ENCODE results near the gene LRRC49.
"Not testable (repeated sequence)": the region's sequence is repeated elsewhere in the genome, so short reads cannot be mapped to it uniquely, and the experiment has no call there.

LRRC49 gene

DNA sequence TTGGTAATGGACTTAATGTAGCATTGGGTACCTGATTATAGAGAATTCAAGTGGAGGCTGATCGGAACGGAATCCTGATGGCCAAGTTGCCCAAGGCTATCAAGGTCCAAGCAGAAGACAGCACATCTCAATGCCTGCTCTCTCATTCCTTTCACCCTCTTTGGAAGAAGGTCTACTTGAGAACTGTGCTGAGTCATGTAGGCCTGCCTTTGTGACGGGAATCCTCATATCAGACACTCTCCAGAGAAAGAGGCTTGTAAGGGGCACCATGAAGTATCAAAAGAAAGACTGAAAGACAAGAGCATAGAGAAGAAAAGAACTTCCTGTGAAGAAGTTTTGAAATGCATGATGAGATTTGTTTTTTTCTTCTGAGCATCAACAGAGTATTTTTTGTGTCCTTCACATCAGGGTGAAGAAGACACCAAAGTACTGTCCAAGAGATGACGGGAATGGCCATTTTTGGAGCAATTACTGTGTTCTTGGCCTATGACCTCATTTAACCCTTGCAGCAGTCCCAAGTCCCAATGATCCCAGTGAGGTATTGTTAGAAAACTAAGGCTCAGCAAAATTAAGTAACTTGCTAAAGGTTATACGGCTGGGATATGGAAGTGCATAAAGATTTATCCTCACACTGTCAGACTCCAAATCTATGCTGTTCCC, 25.5 kb upstream of the LRRC49 start:
- no peak for DNase-seq

- peak in 6 of 51 donors; percentile 25 to 54 (median 36) for DNase-seq
Measured at GRCh38 chr15:70867911-70868467, 24.6 kb upstream of the LRRC49 start.

DNA sequence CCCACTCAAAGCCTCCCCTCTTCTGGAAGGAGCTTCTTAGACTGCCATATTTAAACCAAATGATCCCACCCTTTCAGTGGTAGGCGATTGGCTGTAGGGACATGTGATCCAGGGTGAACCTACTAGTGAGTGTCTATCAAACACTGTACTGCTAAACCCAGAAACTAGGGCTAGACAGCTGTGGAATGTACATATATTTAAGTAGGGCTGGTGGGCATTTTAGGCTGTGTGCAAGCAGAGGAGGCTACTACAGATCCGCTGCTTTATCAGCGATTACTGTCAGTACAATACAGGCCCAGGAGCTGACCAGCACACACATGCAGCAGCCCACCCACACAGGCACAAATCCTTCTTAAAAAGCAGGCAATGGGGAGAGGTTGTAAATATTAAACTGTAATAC, 23.3 kb upstream of the LRRC49 start:
- peak in 1 of 51 donors; percentile 53 for DNase-seq

DNA sequence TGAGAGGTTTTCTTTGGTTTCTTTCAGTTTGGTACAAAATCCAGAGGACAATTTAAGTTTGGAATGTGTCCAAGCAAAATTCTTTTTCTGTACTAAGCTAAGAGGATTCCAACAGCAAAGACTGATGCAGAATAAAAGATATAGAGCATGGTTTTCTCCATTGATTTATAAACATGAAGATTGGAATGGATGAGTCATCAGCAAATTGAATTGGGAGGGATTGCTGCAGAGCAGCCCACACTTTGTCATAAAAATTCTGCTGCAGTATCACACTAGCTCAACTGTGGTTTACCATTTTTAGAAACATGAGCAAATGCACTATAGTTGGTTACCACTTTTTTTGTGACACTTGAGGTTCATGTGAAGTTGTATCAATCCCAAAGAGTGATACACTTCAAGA, 22.6 kb upstream of the LRRC49 start:
- DNase-seq = peak in 1 of 51 donors; percentile 65

DNA sequence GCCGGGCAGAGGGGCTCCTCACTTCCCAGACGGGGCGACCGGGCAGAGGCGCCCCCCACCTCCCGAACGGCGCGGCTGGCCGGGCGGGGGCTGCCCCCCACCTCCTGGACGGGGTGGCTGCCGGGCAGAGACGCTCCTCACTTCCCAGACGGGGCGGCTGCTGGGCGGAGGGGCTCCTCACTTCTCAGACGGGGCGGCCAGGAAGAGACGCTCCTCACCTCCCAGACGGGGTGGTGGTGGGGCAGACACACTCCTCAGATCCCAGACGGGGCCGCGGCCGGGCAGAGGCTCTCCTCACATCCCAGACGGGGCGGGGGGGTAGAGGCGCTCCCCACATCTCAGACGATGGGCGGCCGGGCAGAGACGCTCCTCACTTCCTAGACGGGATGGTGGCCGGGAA, 21.1 kb upstream of the LRRC49 start:
- not testable (repeated sequence) for DNase-seq

GRCh38 chr15:70873232-70874054, 19.2 kb upstream of the LRRC49 start:
- DNase-seq = no peak

DNA sequence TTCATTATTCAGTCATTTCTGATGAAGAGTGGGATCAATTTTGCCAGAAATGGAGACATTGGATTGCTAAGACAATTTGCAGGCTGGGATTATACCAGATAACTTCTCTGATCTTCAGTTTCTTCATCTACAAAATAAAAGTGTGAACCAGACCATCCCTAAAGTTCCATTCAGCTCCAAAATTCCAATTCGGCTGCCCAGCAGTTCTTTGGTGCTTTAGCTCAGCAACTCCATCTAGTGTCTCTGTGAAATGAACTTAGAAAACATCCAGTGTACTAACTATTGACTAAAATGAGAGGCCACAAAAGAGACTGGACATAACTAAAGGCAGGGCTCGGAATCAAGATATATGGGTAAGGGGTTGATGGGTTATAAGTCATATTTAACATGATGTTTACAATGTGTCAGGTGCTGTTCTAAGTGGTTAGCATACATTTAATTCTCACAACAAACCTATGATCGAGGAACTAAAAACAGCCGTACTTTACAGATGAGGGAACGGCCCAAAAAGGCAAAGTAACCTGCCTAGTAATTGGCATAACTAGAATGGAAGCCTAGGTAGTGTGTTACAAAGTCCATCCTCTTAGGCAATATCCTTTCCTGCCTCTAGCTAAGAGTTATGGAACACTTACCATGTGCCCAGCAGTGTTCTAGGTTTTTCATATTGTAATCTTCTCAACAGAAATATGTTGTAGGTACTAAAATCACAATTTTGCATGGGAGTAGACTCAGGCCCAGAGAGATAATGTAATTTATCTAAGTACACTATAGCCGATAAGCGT, 17.4 kb upstream of the LRRC49 start:
- DNase-seq = peak in 5 of 51 donors; percentile 23 to 78 (median 38)

GRCh38 chr15:70876011-70876410, 16.6 kb upstream of the LRRC49 start:
- DNase-seq = no peak

DNA sequence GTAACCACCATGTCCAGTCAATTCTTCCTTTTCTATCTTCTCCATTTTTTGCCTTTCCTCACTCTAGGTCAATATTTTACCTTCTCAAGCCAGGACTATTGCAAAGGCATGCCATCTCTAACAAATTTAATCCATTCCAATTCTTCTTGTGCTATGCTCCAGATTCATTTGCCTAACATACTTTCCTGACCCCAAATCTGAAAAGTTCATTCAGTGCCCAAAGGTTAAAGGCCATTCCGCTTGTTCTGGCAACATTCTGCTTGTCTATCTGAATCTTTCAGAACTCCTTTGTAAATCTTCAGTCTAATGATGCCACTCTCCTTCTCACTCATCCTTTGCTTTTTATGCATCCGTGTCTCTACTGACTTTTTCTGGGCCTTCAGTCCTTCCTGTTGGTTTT, 15.9 kb upstream of the LRRC49 start:
- DNase-seq = no peak

DNA sequence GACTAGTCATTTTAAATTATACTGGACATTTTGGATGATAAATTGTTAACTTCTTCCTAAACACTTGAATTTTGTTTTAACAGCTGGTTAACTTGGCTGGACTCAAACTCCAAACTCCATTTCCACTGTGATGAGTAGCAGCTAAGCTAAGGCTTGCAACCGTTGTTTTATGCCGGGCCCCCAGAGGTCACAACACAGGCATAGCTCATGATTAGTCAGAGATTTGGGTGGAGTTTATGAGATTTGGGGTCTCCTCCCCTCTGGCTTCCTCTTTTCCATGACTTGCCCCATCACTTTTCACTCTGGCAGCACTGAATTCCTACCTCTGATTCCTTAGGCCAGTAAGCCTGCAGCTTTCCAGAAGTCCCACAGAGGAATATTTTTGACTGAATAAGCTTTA, 13.2 kb upstream of the LRRC49 start:
- no peak for DNase-seq

DNA sequence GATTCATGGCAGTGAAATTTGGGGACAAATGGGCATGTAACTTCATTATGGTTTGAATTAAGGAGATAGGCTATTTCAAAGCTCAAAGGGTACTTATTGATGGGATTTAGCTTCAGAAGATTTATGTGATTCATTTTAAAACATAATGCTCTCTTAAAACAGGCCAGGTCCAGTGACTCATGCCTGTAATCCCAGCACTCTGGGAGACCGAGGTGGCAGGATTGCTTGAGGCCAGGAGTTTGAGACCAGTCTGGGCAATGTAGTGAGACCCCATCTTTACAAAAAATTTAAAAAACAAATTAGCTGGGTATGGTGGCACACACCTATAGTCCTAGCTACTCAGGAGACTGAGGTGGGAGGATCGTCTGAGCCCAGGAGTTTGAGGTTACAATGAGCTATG, 11.8 kb upstream of the LRRC49 start:
- DNase-seq = no peak

GRCh38 chr15:70882361-70882760, 10.3 kb upstream of the LRRC49 start:
- no peak for DNase-seq

DNA sequence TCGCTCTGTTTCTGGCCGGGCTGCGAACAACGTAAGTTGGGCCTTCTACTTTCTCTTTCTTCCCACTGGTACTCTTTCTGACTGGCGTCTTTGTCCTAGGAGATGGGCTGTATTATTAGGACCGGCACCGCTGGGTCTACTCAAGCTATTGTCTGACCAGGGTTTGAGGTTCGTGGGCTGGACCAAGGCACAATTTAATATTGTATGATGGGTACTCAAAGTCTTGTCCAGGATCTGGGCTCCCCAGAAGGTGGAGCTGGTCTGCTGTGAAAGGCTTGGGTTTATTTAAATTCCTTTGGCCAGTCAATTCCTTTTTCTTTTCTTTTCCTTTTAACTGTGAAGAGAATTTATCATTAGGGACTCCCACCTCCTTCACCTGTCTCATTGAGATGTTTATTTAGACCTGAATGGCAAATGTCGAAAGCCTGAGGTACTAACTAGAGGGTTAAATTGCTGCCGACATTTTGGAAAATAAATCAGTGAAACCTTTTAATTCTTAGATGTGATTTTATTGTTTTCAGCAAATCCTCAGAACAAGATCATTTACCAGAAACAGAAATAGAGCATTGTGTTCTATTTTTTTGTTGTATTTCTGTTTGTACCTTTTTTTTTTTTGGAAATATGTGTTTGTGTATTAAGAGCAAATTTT, 410 bp downstream of the LRRC49 start:
- DNase-seq = peak in 11 of 51 donors; percentile 47 to 70 (median 56)

DNA sequence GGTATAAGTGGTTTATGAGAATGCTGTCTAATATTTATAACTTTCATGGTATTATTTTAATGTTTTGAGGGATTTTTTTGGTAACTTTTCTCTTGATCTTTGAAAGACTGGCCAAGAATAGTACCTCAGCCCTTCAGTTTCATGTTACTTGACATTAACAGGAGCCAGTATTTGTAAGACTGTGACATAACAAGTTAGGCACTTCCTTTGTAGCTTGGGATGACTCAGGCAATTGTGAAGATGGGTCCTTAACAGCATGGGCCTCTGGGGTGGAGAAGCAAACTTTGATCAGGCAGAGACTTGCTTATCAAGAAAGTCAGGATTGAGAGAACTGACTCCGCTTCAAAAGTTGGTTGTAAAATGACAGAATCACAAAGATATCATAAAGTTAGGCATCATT, 9.5 kb downstream of the LRRC49 start:
- DNase-seq = no peak

DNA sequence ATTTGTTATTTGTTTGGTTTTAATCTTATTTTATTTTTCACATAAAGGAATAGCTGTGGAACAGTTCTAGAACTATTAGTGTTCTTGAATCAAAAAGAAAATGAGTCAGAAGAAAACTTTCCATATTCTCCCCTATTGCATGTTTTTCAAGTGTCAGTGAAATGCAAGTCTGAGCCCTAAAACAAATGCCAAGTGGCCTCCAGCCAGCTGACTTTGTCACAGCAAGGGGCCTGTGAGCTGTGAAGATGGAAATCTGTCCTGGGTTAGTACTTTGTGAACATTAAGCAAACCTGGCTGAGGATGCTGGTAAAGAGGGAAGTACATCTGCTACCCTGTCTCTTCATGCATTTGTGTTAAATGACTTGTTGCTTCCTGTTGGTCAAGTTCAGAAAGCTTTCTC, 14.2 kb downstream of the LRRC49 start:
- peak in 2 of 51 donors; percentile 2 to 4 for DNase-seq

GRCh38 chr15:70907784-70908471, 15.3 kb downstream of the LRRC49 start:
- DNase-seq = no peak

DNA sequence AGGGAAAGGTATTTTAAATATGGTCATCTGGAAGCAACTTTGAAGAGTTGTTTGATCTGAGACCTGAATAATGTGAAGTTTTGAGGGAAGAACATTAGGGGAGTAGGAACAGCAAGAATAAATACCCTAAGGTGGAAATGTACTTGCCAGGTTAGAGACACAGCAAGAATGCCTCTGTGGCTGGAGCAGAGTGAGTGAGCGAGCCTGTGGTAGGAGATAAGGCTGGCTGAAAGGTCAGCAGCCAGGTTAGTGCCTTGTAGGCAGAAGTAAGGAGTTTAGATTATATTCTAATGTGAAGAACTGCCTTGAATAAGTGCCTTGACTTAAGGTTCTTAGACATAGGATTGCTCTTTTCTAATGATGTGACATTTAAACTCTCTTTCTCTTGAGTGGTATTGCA, 18.3 kb downstream of the LRRC49 start:
- no peak for DNase-seq

DNA sequence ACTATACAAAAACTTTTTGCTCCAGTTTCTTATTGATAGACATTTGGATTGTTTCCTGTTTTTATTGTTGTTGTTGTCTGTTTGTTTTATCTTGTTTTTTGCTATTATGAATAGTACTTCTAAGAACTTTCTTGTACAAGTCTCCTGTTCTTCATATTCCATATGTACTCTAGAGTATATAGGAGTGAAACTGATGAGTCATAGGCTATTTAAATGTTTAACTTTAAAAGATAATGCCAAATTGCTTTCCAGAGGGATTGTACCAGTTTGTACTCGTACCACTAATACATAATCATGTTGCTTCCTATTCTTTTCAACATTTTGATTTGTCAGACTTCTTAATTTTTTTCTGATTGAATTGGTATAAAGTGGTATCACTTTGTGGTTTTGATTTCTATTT, 19.6 kb downstream of the LRRC49 start:
- no peak for DNase-seq

- DNase-seq = no peak
Measured at GRCh38 chr15:70916531-70916930, 23.9 kb downstream of the LRRC49 start.

GRCh38 chr15:70917955-70918354, 25.3 kb downstream of the LRRC49 start:
- no peak for DNase-seq

All from hypothalamus (tissue), 51 donors.